GM21381 (cell line): ENCODE results near the gene SH3D19.
"Not testable (repeated sequence)": the region's sequence is repeated elsewhere in the genome, so short reads cannot be mapped to it uniquely, and the experiment has no call there.

ENCODE experiments used
- ATAC-seq: cut with Tn5 transposase; IDR thresholded peaks from one replicate; pipeline ENCODE4 v1.9.1; 2021; ENCODE audit warnings: mild to moderate bottlenecking, moderate library complexity; ENCODE audit not compliant: unreplicated experiment

SH3D19 gene

DNA sequence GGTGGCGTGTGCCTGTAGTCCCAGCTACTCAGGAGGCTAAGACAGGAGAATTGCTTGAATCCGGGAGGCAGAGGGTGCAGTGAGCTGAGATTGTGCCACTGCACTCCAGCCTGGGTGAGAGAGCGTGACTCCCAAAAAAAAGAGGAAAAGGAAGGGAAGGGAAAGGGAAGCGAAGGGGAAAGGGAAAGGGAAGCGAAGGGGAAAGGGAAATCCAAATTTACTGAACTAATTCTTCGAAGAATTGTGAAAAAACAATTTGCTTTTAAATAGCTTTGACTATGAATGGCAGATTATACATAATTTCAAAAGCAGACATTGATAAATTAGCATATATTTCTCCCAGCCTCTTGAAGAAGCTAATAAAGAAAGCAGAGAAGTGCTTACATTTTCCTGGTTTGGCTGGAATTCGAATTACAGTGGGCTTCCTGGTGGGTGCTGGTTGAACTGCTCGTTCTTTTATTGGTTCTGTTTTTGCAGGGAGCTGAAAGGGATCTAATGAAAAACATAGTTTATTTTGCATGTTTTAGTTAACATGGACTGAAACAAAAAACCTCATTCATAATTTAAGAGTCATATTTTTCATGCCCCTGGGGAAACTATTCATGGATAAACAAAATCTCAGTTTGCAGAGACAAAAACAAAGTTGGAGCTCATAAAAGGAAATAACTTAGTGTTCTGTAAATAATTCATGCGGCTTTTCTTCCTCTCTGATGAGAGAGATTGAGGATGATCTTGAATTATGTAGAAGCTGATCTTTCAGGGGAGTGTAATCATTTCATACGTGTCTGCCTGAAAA is 160.0 kb downstream of the SH3D19 start:
- ATAC-seq: no peak

DNA sequence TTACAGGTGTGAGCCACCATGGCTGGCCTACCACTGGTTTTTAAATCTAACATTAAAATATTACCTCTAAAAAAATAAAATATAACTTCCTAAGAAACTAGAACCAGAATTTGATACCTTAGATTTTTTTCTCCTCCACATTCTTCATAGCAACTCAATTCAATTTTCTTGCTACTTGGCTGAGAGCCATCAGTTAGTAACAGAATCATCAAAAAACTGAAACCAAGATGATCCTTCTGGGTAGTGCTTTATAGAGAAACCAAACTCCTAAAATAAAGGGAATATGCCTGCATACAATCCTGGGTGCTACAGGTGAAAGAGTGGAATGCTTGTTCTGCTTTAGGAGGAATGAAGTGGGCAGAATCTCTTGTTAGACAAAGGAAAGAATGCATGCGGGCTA is 161.6 kb downstream of the SH3D19 start:
- no peak for ATAC-seq

DNA sequence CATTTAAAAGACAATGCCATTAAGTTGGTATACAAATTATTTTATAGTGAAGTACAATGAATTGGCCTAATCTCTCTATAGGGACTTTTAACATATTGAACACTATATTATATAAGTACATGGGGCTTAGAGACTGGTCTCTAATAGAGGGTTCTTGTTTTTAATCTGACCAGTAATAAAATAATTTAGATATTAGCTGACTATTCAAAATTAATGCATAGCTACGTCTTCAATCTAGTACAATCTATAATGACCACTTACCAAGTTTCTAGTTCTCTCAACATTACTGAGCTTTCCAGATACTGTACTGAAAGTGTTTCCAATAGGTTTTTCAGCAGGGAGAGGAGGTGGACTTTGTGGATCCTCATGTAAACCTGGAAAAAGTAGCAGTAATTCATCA is 166.4 kb downstream of the SH3D19 start:
- ATAC-seq: no peak

DNA sequence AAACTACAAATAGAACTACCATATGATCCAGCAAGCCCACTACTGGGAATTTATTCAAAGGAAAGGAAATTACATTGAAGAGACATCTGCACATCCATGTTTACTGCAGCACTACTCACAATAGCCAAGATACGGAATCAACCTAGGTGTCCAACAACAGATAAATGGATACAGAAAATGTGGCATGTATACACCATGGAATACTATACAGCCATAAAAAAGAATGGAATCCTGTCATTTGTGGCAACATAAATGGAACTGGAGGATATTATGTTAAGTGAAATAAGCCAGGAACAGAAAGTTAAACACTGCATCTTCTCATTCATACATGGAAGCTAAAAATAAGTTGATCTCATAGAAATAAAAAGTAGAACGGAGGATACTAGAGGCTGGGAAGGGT is 167.9 kb downstream of the SH3D19 start:
- ATAC-seq: no peak

DNA sequence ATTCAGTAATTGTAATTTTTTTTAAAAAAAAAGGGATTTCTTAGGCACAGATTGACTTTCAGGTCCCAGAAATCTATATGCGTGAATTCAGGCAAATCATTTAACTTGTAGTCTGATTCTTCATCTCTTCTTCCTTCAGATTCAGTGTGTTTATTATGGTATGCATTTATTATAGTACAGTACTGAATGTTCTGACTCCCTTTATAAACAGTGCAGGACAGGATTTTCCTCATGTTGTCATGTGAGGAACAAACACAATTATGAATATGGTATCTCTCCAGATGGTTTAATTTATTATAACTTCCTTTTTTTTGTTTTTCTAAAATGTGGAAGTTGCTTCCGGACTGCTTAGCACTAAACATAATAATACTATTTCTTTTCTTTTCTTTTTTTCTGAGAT is 171.8 kb downstream of the SH3D19 start:
- ATAC-seq: no peak

GRCh38 chr4:151152028-151152427 is 173.4 kb downstream of the SH3D19 start:
- no peak for ATAC-seq

DNA sequence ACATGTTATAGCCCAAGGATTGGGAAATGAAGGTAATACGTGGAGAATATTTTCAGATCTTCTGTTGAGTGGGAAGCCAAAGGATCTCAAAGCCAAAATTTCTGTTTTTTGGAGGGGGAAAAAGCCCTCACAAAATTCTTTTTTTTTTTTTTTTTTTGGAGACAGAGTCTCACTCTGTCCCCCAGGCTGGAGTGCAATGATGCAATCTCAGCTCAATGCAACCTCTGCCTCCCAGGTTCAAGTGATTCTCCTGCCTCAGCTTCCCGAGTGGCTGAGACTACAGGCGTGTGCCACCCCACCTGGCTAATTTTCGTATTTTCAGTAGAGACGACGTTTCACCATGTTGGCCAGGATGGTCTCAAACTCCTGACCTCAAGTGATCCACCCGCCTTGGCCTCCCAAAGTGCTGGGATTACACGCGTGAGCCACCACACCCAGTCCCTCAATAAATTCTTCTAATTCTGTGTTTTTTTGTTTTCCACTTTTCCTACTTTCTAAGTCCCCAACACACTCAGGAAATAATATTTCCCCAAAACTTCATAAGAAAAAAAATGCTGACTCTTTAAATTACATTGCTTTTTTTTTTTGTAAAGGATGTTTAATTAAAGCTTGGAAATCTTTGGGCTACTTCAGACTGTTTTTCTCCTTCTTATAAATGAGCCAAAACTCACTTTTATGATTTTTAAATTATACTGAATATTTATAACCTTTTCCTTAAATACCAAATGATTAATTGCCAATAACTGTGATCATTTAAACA is 174.4 kb downstream of the SH3D19 start:
- ATAC-seq: no peak

- ATAC-seq: no peak
These were observed 177.1 kb downstream of the SH3D19 start for GRCh38 chr4:151148261-151148660.

GRCh38 chr4:151147000-151147399 is 178.4 kb downstream of the SH3D19 start:
- ATAC-seq: no peak

- ATAC-seq: no peak
These were observed 180.9 kb downstream of the SH3D19 start for GRCh38 chr4:151144329-151145072.

GRCh38 chr4:151143811-151144210 is 181.6 kb downstream of the SH3D19 start:
- ATAC-seq: no peak

- no peak for ATAC-seq
These were observed 182.2 kb downstream of the SH3D19 start for GRCh38 chr4:151143162-151143561.

DNA sequence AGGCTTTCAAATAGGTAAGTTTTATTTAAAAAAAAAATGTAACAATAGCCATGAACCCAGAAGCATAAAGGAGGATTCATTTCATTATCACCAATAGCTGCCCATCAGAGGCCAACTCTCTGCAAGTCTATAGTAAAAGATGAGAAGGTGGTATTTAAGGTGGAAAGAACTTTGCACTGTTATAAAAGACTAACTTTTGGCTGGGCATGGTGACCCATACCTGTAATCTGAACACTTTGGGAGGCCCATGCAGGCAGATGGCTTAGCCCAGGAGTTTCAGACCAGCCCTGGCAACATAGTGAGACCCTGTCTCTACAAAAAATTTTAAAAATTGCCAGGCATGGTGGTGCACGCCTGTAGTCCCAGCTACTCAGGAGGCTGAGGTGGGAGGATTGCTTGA is 182.6 kb downstream of the SH3D19 start:
- ATAC-seq: no peak

DNA sequence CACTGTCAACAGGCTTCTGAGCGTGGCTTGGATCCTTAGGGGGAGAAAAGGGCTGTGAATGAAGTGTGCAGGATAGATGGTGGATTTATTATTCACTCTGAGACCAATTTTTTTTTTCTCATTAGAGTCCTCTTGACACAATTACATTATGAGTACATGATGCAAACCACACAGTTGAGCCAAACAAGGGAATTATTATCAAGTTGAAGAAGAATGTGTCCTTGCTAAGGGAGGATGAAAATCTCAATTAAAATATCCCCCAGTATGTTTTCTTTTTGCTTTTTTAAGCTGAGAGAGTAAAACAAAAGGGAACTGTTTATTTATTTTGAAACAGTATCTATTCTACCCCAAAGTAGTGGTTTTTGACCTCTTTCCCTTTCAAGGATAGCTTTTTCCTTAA is 185.6 kb downstream of the SH3D19 start:
- ATAC-seq: no peak

DNA sequence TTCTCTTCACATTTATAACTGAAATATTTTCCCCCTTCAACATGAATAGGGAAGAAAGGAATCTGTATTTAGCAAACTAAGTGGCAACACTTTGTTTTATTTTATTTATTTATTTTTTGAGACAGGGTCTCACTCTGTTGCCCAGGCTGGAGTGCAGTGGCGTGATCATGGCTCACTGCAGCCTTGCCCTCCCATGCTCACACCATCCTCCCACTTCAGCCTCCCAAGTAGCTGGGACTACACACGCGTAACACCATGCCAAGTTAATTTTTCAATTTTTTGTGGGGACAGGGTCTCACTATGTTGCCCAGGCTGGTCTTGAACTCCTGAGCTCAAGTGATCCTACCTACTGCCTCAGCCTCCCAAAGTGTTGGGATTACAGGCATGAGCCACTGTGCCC is 189.4 kb downstream of the SH3D19 start:
- not testable (repeated sequence) for ATAC-seq

DNA sequence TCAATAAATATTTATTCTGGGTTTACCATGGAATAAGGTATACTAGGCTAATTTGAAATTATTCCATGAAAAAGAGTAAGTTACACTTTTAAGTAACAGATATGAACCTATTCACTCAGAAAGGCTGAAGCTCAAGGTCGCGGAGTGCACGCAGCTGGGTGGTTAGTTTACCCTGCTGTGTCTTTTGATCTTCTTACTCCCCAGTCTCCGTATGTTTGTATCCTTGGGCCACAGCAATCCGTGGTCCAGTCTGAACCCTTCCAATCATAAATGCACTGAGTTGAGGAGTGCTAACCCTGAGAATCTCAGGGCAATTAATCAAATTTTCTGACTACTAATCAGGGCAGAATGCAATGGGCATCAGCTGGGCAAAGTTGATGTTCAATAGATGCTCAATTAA is 192.1 kb downstream of the SH3D19 start:
- ATAC-seq: no peak

DNA sequence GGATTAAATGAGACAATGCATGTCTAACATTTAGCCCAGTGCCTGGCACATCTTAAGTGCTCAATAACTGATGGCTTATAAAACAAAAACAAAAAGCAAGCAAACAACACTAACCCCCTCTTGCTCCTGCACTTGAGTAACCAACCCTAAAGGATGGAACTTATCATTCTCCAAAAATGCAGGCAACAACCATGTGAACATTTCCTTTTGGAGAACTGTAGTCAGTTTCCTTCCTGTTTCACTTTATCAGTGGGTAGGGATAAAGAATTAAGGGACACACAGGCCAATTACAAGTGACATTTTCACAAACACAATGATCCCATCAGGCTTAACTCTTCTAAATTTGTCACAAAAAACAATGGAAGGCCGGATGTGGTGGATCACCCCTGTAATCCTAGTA is 195.6 kb downstream of the SH3D19 start:
- no peak for ATAC-seq

DNA sequence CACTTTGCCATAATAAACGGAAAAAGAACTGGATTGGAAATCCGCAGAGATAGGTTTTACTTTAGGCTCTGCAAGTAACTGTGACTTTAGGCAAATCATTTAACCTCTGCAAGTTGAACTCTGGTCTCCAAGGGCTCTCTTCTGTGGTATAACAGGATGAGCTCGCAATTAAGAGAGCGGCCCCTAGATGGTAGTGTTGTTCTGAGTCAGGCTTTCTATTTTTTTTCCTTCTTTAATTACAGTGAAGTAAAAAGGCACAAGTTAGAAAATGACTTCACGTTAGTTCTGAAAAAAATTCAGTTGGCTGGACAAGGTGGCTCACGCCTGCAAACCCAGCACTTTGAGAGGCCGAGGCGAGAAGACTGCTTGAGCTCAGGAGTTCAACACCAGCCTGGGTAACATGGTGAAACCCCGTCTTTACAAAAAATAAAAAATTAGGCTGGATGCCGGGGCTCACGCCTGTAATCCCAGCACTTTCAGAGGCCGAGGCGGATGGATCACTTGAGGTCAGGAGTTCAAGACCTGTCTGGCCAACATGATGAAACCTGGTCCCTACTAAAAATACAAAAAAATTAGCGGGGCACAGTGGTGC is 207.9 kb downstream of the SH3D19 start:
- peak; percentile 87 for ATAC-seq

GRCh38 chr4:151114986-151115385 is 210.4 kb downstream of the SH3D19 start:
- no peak for ATAC-seq

- ATAC-seq: no peak
These were observed 211.1 kb downstream of the SH3D19 start for GRCh38 chr4:151114338-151114737.

DNA sequence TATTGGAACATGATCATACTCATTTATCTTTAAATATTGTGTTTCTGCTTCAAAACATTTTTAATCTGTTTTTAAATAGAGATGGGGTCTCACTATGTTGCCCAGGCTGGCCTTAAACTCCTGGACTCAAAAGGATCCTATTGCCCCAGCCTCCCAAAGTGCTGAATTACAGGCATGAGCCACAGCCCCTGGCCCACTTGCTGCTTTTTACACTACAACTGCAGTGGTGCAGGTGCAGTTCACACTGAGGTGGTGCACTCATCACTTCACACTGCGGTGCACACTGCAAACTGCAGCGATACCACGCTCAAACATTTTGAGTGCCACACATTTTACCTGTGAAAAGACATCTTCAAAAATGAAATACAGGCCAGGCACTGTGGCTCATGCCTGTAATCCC is 215.2 kb downstream of the SH3D19 start:
- ATAC-seq: no peak
